H1 (cell line): ENCODE data around the gene WHAMM.

ENCODE experiments used
- POLR2A ChIP-seq, 2 experiments: IDR thresholded peaks; 1 replicate in 1 of 2; 2 replicates in 1 of 2; pipeline ENCODE4 v1.6.1; 2011; ENCODE audit warnings: low read depth in 2 of 2, low read length in 2 of 2, mild to moderate bottlenecking in 2 of 2; ENCODE audit errors: control extremely low read depth in 1 of 2
- RXRA ChIP-seq: IDR thresholded peaks from 2 replicates; pipeline ENCODE4 v1.6.1; 2011; ENCODE audit warnings: low read depth, mild to moderate bottlenecking, low read length, moderate library complexity; ENCODE audit not compliant: insufficient read depth
- YY1 ChIP-seq: IDR thresholded peaks from 2 replicates; pipeline ENCODE4 v1.6.1; 2011; ENCODE audit warnings: low read depth, mild to moderate bottlenecking, low read length
- TF ChIP-seq, protein P1 (sequence below): IDR thresholded peaks from 2 replicates; pipeline ENCODE4 v1.6.1; 2012; ENCODE audit warnings: inconsistent platforms
- TF ChIP-seq, protein P2 (sequence below), 3 experiments: IDR thresholded peaks; 1 replicate in 2 of 3; 2 replicates in 1 of 3; pipeline versions ENCODE4 v1.5.1 to v1.6.1; 2011; ENCODE audit warnings: low read length in 3 of 3, mild to moderate bottlenecking in 3 of 3, inconsistent platforms in 2 of 3, low read depth in 1 of 3, moderate library complexity in 1 of 3; ENCODE audit not compliant: insufficient read depth in 1 of 3; ENCODE audit errors: control extremely low read depth in 1 of 3

DNA sequence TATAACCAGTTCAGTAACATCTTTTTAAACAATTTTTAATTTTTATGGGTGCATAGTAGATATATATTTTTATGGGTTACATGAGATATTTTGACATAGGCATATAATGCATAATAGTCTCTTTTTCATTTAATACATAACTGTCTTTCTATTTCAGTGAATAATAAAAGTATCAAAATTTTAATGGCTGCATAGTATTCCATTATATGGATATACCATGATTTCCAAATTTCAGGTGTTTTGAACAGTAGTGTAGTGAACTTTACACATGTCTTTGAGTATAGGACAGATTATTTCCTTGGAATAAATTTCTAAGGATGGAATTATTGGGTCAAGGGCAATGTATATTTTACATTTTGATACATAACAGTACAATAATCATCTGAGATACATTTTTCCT lies 10.7 kb downstream of the WHAMM start:
- no peak for TF ChIP-seq RXRA
- no peak for TF ChIP-seq POLR2A (IDR thresholded peaks at IDR 0.05; ENCODE audit: control extremely low read depth in 1 of 2, low read depth in 2 of 2, low read length in 2 of 2)
- TF ChIP-seq, protein P1, sequence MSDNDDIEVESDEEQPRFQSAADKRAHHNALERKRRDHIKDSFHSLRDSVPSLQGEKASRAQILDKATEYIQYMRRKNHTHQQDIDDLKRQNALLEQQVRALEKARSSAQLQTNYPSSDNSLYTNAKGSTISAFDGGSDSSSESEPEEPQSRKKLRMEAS: no peak
- TF ChIP-seq, protein P2, sequence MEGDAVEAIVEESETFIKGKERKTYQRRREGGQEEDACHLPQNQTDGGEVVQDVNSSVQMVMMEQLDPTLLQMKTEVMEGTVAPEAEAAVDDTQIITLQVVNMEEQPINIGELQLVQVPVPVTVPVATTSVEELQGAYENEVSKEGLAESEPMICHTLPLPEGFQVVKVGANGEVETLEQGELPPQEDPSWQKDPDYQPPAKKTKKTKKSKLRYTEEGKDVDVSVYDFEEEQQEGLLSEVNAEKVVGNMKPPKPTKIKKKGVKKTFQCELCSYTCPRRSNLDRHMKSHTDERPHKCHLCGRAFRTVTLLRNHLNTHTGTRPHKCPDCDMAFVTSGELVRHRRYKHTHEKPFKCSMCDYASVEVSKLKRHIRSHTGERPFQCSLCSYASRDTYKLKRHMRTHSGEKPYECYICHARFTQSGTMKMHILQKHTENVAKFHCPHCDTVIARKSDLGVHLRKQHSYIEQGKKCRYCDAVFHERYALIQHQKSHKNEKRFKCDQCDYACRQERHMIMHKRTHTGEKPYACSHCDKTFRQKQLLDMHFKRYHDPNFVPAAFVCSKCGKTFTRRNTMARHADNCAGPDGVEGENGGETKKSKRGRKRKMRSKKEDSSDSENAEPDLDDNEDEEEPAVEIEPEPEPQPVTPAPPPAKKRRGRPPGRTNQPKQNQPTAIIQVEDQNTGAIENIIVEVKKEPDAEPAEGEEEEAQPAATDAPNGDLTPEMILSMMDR (IDR thresholded peaks at IDR 0.05; ENCODE audit: control extremely low read depth in 1 of 3, insufficient read depth in 1 of 3, low read depth in 1 of 3, low read length in 3 of 3): no peak
- TF ChIP-seq YY1: no peak
